ENCODE results near the gene SLC1A7. TPM values are rescaled to one million over a fixed set of nuclear protein-coding genes. Genes with fewer than 3 reads are reported as not detected.
A peak's percentile ranks its signal among the peaks of the same experiment; 100 is the strongest.

SLC1A7 gene
- total RNA-seq, 1 donor from 2014 or later = not detected

GRCh38 chr1:53132176-53132575, 10.3 kb downstream of the SLC1A7 start:
- DNase-seq = no peak

- no peak for DNase-seq
Measured at GRCh38 chr1:53131590-53131938, 10.9 kb downstream of the SLC1A7 start.

GRCh38 chr1:53130878-53131589, 11.4 kb downstream of the SLC1A7 start:
- DNase-seq = no peak

- no peak for DNase-seq
Measured at GRCh38 chr1:53130598-53130877, 11.9 kb downstream of the SLC1A7 start.

- DNase-seq = no peak
Measured at GRCh38 chr1:53129891-53130597, 12.4 kb downstream of the SLC1A7 start.

- no peak for DNase-seq
Measured at GRCh38 chr1:53128401-53128800, 14.0 kb downstream of the SLC1A7 start.

- DNase-seq = no peak
Measured at GRCh38 chr1:53127546-53127945, 14.9 kb downstream of the SLC1A7 start.

- no peak for DNase-seq
Measured at GRCh38 chr1:53126495-53126894, 15.9 kb downstream of the SLC1A7 start.

- no peak for DNase-seq
Measured at GRCh38 chr1:53125623-53126360, 16.6 kb downstream of the SLC1A7 start.

GRCh38 chr1:53125122-53125521, 17.3 kb downstream of the SLC1A7 start:
- no peak for DNase-seq

GRCh38 chr1:53123453-53124140, 18.8 kb downstream of the SLC1A7 start:
- DNase-seq = peak; percentile 20

GRCh38 chr1:53122961-53123413, 19.5 kb downstream of the SLC1A7 start:
- DNase-seq = no peak

- DNase-seq = no peak
Measured at GRCh38 chr1:53122201-53122885, 20.1 kb downstream of the SLC1A7 start.

- DNase-seq = no peak
Measured at GRCh38 chr1:53121319-53122172, 20.9 kb downstream of the SLC1A7 start.

- no peak for DNase-seq
Measured at GRCh38 chr1:53120659-53121058, 21.8 kb downstream of the SLC1A7 start.

GRCh38 chr1:53117836-53118235, 24.6 kb downstream of the SLC1A7 start:
- DNase-seq = no peak

GRCh38 chr1:53116933-53117600, 25.4 kb downstream of the SLC1A7 start:
- no peak for DNase-seq

GRCh38 chr1:53116307-53116810, 26.1 kb downstream of the SLC1A7 start:
- DNase-seq = no peak

GRCh38 chr1:53115403-53116306, 26.8 kb downstream of the SLC1A7 start:
- DNase-seq = no peak
